Measurements from ENCODE around the gene PTER. TPM values are rescaled to one million over a fixed set of nuclear protein-coding genes. Genes with fewer than 3 reads are reported as not detected.

PTER gene
- total and polyA plus RNA-seq, 2 of the 13 experiments (the other 11 are each of a cell fraction or from before 2014, with no cell fraction given), result 6.1 to 6.6 TPM

DNA sequence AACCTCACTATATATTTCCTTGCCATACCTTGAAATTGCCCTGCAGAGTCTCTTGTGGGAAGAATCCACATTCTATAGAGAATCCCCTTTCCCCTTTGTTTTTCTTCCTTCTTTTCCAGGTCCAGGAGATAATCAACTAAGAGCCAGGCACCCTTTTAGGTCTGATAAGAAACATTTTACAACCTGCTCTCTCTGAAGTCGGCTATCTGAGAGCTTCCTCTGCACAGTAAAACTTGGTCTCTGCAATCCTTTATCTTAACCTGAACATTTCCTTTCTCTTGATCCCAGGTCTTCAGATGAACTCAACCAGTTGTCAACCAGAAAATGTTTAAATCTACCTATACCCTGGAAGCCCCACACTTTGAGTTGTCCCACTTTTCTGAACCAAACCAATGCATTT, 19.5 kb upstream of the PTER start (continued):
- TF ChIP-seq JUND (CRISPR knock-in tag; IDR thresholded peaks at IDR 0.05) (no peak), SYNCRIP (IDR thresholded peaks at IDR 0.05; ENCODE audit: insufficient read depth, low read depth, low read length) (no peak), ZNF3 (CRISPR knock-in tag; IDR thresholded peaks at IDR 0.05) (no peak), ZNF350 (CRISPR knock-in tag; IDR thresholded peaks at IDR 0.05; ENCODE audit: borderline replicate concordance, low read depth) (no peak)

GRCh38 chr10:16423599-16423998, 13.2 kb upstream of the PTER start:
- CTCF ChIA-PET (ENCODE audit: low intra/inter-chr PET ratio, low total read pairs), result no interaction called here
- FAIRE-seq, result no peak
- no peak for TF ChIP-seq KLF12 (CRISPR knock-in tag; IDR thresholded peaks at IDR 0.05; ENCODE audit: borderline replicate concordance)
- TF ChIP-seq ZNF564 (CRISPR knock-in tag; IDR thresholded peaks at IDR 0.05), result no peak
- TF ChIP-seq, protein P1, sequence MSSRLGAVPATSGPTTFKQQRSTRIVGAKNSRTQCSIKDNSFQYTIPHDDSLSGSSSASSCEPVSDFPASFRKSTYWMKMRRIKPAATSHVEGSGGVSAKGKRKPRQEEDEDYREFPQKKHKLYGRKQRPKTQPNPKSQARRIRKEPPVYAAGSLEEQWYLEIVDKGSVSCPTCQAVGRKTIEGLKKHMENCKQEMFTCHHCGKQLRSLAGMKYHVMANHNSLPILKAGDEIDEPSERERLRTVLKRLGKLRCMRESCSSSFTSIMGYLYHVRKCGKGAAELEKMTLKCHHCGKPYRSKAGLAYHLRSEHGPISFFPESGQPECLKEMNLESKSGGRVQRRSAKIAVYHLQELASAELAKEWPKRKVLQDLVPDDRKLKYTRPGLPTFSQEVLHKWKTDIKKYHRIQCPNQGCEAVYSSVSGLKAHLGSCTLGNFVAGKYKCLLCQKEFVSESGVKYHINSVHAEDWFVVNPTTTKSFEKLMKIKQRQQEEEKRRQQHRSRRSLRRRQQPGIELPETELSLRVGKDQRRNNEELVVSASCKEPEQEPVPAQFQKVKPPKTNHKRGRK (CRISPR knock-in tag; IDR thresholded peaks at IDR 0.05), result no peak
- TF ChIP-seq, protein P2, sequence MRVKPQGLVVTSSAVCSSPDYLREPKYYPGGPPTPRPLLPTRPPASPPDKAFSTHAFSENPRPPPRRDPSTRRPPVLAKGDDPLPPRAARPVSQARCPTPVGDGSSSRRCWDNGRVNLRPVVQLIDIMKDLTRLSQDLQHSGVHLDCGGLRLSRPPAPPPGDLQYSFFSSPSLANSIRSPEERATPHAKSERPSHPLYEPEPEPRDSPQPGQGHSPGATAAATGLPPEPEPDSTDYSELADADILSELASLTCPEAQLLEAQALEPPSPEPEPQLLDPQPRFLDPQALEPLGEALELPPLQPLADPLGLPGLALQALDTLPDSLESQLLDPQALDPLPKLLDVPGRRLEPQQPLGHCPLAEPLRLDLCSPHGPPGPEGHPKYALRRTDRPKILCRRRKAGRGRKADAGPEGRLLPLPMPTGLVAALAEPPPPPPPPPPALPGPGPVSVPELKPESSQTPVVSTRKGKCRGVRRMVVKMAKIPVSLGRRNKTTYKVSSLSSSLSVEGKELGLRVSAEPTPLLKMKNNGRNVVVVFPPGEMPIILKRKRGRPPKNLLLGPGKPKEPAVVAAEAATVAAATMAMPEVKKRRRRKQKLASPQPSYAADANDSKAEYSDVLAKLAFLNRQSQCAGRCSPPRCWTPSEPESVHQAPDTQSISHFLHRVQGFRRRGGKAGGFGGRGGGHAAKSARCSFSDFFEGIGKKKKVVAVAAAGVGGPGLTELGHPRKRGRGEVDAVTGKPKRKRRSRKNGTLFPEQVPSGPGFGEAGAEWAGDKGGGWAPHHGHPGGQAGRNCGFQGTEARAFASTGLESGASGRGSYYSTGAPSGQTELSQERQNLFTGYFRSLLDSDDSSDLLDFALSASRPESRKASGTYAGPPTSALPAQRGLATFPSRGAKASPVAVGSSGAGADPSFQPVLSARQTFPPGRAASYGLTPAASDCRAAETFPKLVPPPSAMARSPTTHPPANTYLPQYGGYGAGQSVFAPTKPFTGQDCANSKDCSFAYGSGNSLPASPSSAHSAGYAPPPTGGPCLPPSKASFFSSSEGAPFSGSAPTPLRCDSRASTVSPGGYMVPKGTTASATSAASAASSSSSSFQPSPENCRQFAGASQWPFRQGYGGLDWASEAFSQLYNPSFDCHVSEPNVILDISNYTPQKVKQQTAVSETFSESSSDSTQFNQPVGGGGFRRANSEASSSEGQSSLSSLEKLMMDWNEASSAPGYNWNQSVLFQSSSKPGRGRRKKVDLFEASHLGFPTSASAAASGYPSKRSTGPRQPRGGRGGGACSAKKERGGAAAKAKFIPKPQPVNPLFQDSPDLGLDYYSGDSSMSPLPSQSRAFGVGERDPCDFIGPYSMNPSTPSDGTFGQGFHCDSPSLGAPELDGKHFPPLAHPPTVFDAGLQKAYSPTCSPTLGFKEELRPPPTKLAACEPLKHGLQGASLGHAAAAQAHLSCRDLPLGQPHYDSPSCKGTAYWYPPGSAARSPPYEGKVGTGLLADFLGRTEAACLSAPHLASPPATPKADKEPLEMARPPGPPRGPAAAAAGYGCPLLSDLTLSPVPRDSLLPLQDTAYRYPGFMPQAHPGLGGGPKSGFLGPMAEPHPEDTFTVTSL (CRISPR knock-in tag; IDR thresholded peaks at IDR 0.05; ENCODE audit: borderline replicate concordance), result no peak
- TF ChIP-seq, protein P3, sequence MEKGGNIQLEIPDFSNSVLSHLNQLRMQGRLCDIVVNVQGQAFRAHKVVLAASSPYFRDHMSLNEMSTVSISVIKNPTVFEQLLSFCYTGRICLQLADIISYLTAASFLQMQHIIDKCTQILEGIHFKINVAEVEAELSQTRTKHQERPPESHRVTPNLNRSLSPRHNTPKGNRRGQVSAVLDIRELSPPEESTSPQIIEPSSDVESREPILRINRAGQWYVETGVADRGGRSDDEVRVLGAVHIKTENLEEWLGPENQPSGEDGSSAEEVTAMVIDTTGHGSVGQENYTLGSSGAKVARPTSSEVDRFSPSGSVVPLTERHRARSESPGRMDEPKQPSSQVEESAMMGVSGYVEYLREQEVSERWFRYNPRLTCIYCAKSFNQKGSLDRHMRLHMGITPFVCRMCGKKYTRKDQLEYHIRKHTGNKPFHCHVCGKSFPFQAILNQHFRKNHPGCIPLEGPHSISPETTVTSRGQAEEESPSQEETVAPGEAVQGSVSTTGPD (CRISPR knock-in tag; IDR thresholded peaks at IDR 0.05), result no peak
- TF ChIP-seq, protein P4, sequence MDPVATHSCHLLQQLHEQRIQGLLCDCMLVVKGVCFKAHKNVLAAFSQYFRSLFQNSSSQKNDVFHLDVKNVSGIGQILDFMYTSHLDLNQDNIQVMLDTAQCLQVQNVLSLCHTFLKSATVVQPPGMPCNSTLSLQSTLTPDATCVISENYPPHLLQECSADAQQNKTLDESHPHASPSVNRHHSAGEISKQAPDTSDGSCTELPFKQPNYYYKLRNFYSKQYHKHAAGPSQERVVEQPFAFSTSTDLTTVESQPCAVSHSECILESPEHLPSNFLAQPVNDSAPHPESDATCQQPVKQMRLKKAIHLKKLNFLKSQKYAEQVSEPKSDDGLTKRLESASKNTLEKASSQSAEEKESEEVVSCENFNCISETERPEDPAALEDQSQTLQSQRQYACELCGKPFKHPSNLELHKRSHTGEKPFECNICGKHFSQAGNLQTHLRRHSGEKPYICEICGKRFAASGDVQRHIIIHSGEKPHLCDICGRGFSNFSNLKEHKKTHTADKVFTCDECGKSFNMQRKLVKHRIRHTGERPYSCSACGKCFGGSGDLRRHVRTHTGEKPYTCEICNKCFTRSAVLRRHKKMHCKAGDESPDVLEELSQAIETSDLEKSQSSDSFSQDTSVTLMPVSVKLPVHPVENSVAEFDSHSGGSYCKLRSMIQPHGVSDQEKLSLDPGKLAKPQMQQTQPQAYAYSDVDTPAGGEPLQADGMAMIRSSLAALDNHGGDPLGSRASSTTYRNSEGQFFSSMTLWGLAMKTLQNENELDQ (CRISPR knock-in tag; IDR thresholded peaks at IDR 0.05; ENCODE audit: borderline replicate concordance), result no peak
- no peak for TF ChIP-seq SRY (CRISPR knock-in tag; IDR thresholded peaks at IDR 0.05)
- no peak for TF ChIP-seq ZNF335 (CRISPR knock-in tag; IDR thresholded peaks at IDR 0.05)

More at GRCh38 chr10:16423599-16423998, 13.2 kb upstream of the PTER start:
- Histone ChIP-seq H3K79me2 (ENCODE audit: insufficient read depth, low read length) (no peaks in the 10 kb centered on the region), H3K27ac (ENCODE audit: extremely low read length, insufficient read depth, low read length) (no peak overlapping the region), H3K9me3 (ENCODE audit: low read length) (no peaks in the 10 kb centered on the region), H3K4me3 (replicated peaks in 1 of 3; ENCODE audit: insufficient read depth in 1 of 3, low read depth in 2 of 3, low read length in 3 of 3) (no peak overlapping the region), H3K9ac (ENCODE audit: insufficient read depth, low read depth, low read length) (no peak overlapping the region), H3K36me3 (replicated peaks in 1 of 2; ENCODE audit: control insufficient read depth in 1 of 2, insufficient read depth in 2 of 2, low read length in 2 of 2) (no peaks in the 10 kb centered on the region), H4K20me1 (ENCODE audit: insufficient read depth, low read length) (no peaks in the 10 kb centered on the region), H3K4me2 (ENCODE audit: low read depth, low read length) (no peak overlapping the region), H3K27me3 (ENCODE audit: control insufficient read depth in 1 of 2, insufficient read depth in 2 of 2, low read length in 2 of 2) (peaks cover 0 to 3% of the 10 kb centered on the region in 2 experiments; a peak in 1 of 5 replicates), H3K4me1 (ENCODE audit: insufficient read depth, low read length) (no peaks in the 10 kb centered on the region), H2AFZ (ENCODE audit: low read length) (no peak overlapping the region)
- no TSS peak for BruUV-seq (replicated peaks)
- in situ Hi-C loops (cut with HindIII; ENCODE audit: extremely low pct_ligation_motif_present, low pct_unique_long_range_greater_than_20kb), result no loop called here
- POLR2A ChIA-PET, result no interaction called here
- intact Hi-C loops (cut with micrococcal nuclease; ENCODE audit: unreplicated experiment), result no loop called here
- WGBS (ENCODE audit: low lambda C conversion rate), result 21% methylated on average over 3 of the region's 3 CpGs
- DNase-seq (ENCODE audit: low spot score) (no peak), ATAC-seq (no peak)
